ENCODE results near the gene PTTG2.

GRCh38 chr4:37924946-37925345 lies 35.3 kb upstream of the PTTG2 start:
- TF ChIP-seq POLR2AphosphoS5 (IDR thresholded peaks at IDR 0.05) = no peak
- no peak for TF ChIP-seq POLR2A (IDR thresholded peaks at IDR 0.05)
- TF ChIP-seq CTCF (IDR thresholded peaks at IDR 0.05) = no peak
- no peak for TF ChIP-seq EP300 (IDR thresholded peaks at IDR 0.05)

Data from gastroesophageal sphincter (tissue), 3 donors.